Gastrocnemius medialis (tissue), 4 donors: ENCODE measurements around the gene LMLN.

Experiments
- POLR2A ChIP-seq, 2 donors: fragments of 450-650 bp; IDR thresholded peaks; one replicate each; pipeline ENCODE4 v1.6.1; 2017; ENCODE audit warnings: antibody characterized with exemption in 2 of 2, mild to moderate bottlenecking in 2 of 2, moderate library complexity in 2 of 2
- TF ChIP-seq, protein P1 (sequence below), 5 experiments: fragments of 450-650 bp in 3 of 5; fragments of 200-600 bp in 2 of 5; sonication (generic) in 2 of 5; IDR thresholded peaks in 4 of 5; conservative IDR thresholded peaks in 1 of 5; 1 replicate in 4 of 5; 2 replicates in 1 of 5; pipeline ENCODE4 v1.5.1; 2016 to 2019; ENCODE audit warnings: antibody characterized with exemption in 5 of 5, mild to moderate bottlenecking in 3 of 5, moderate library complexity in 3 of 5

DNA sequence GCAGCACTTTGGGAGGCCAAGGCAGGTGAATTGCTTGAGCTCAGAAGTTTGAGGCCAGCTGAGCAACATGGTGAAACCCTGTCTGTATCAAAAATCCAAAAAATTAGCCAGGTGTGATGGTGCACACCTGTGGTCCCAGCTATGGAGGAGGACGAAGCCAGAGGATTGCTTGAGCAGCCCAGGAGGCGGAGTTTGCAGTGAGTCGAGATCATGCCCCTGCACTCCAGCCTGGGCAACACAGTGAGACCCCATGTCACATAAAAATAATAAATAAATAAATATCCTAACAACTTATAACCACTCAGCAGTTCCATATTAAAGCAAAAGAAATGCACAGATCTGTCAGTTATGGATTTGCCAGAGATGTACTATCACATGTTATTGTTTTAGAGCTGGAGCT lies 62.6 kb downstream of the LMLN start:
- no peak for TF ChIP-seq POLR2A (IDR thresholded peaks at IDR 0.05)
- TF ChIP-seq, protein P1, sequence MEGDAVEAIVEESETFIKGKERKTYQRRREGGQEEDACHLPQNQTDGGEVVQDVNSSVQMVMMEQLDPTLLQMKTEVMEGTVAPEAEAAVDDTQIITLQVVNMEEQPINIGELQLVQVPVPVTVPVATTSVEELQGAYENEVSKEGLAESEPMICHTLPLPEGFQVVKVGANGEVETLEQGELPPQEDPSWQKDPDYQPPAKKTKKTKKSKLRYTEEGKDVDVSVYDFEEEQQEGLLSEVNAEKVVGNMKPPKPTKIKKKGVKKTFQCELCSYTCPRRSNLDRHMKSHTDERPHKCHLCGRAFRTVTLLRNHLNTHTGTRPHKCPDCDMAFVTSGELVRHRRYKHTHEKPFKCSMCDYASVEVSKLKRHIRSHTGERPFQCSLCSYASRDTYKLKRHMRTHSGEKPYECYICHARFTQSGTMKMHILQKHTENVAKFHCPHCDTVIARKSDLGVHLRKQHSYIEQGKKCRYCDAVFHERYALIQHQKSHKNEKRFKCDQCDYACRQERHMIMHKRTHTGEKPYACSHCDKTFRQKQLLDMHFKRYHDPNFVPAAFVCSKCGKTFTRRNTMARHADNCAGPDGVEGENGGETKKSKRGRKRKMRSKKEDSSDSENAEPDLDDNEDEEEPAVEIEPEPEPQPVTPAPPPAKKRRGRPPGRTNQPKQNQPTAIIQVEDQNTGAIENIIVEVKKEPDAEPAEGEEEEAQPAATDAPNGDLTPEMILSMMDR (IDR thresholded peaks at IDR 0.05 in 4 of 5, conservative IDR thresholded peaks at IDR 0.05 in 1 of 5): no peak
